DND-41 (cell line): ENCODE data around the gene KHK.

Experiments used
- ATAC-seq: fragments of 200-7000 bp; cut with Tn5 transposase; 3 replicates; pipeline ENCODE4 v1.9.1; 2021; ENCODE audit warnings: low read depth; ENCODE audit not compliant: insufficient read depth
- DNase-seq: peaks from one replicate; pipeline ENCODE4 v3.0.0-alpha.2; 2020
- H2AFZ ChIP-seq: 2 replicates; pipeline ENCODE4 v1.6.0; 2012; ENCODE audit warnings: low read depth, low read length
- H3K27ac ChIP-seq: 2 replicates; pipeline ENCODE4 v1.5.1; 2012; ENCODE audit warnings: low read length, inconsistent platforms
- H3K27me3 ChIP-seq: fragments of 200-600 bp; sonication (generic); 2 replicates; pipeline ENCODE4 v1.6.0; 2012; ENCODE audit warnings: low read length, mild to moderate bottlenecking, inconsistent platforms; ENCODE audit not compliant: insufficient read depth, poor library complexity
- H3K36me3 ChIP-seq: 2 replicates; pipeline ENCODE4 v1.5.1; 2012; ENCODE audit warnings: low read length, inconsistent platforms; ENCODE audit not compliant: insufficient read depth
- H3K4me1 ChIP-seq: 2 replicates; pipeline ENCODE4 v1.5.1; 2012; ENCODE audit warnings: mild to moderate bottlenecking, low read length; ENCODE audit not compliant: insufficient read depth
- H3K4me2 ChIP-seq: 2 replicates; pipeline ENCODE4 v1.6.0; 2012; ENCODE audit warnings: mild to moderate bottlenecking, moderate library complexity, low read length, inconsistent platforms; ENCODE audit not compliant: insufficient read depth
- H3K4me3 ChIP-seq, 2 experiments: fragments of 200-600 bp in 1 of 2; shearing (Covaris generic) in 1 of 2; 2 replicates each; pipeline ENCODE4 v1.5.1; 2012 to 2016; ENCODE audit warnings: inconsistent platforms in 2 of 2, low read length in 2 of 2, mild to moderate bottlenecking in 2 of 2, low read depth in 1 of 2, moderate library complexity in 1 of 2
- H3K79me2 ChIP-seq: 2 replicates; pipeline ENCODE4 v1.6.0; 2012; ENCODE audit warnings: low read length, inconsistent platforms; ENCODE audit not compliant: insufficient read depth
- H3K9ac ChIP-seq: 2 replicates; pipeline ENCODE4 v1.6.0; 2012; ENCODE audit warnings: low read depth, mild to moderate bottlenecking, inconsistent platforms, low read length, moderate library complexity
- H3K9me3 ChIP-seq: 2 replicates; pipeline ENCODE4 v1.5.1; 2012; ENCODE audit warnings: low read length, moderate library complexity, mild to moderate bottlenecking, inconsistent platforms; ENCODE audit not compliant: insufficient read depth, severe bottlenecking
- H4K20me1 ChIP-seq: 2 replicates; pipeline ENCODE4 v1.6.0; 2012; ENCODE audit warnings: low read length; ENCODE audit not compliant: insufficient read depth
- CTCF ChIP-seq: IDR thresholded peaks from 2 replicates; pipeline ENCODE4 v1.5.1; 2012; ENCODE audit warnings: borderline replicate concordance, low read length, moderate library complexity, mild to moderate bottlenecking; ENCODE audit not compliant: poor library complexity, severe bottlenecking; ENCODE audit errors: extremely low read depth
- EZH2 ChIP-seq: IDR thresholded peaks from 3 replicates; pipeline ENCODE4 v1.6.1; 2012; ENCODE audit warnings: borderline replicate concordance, low read depth, mild to moderate bottlenecking, moderate library complexity, low read length, inconsistent platforms; ENCODE audit not compliant: severe bottlenecking

Gene KHK

GRCh38 chr2:27121906-27122305 is 35.3 kb downstream of the KHK start:
- Histone ChIP-seq H3K27ac (no peak overlapping the region), H2AFZ (no peak overlapping the region), H3K36me3 (no peaks in the 10 kb centered on the region), H3K9me3 (no peaks in the 10 kb centered on the region), H3K79me2 (no peaks in the 10 kb centered on the region), H3K9ac (no peak overlapping the region), H3K4me3 (no peak overlapping the region), H4K20me1 (no peaks in the 10 kb centered on the region), H3K4me2 (no peak overlapping the region), H3K4me1 (no peaks in the 10 kb centered on the region), H3K27me3 (peaks cover 5% of the 10 kb centered on the region)
- DNase-seq (no peak), ATAC-seq (no peak)
- TF ChIP-seq CTCF (no peak), EZH2 (no peak)

- no peak overlapping the region for H3K9ac ChIP-seq
These were observed 36.2 kb downstream of the KHK start for GRCh38 chr2:27122791-27123190.

DNA sequence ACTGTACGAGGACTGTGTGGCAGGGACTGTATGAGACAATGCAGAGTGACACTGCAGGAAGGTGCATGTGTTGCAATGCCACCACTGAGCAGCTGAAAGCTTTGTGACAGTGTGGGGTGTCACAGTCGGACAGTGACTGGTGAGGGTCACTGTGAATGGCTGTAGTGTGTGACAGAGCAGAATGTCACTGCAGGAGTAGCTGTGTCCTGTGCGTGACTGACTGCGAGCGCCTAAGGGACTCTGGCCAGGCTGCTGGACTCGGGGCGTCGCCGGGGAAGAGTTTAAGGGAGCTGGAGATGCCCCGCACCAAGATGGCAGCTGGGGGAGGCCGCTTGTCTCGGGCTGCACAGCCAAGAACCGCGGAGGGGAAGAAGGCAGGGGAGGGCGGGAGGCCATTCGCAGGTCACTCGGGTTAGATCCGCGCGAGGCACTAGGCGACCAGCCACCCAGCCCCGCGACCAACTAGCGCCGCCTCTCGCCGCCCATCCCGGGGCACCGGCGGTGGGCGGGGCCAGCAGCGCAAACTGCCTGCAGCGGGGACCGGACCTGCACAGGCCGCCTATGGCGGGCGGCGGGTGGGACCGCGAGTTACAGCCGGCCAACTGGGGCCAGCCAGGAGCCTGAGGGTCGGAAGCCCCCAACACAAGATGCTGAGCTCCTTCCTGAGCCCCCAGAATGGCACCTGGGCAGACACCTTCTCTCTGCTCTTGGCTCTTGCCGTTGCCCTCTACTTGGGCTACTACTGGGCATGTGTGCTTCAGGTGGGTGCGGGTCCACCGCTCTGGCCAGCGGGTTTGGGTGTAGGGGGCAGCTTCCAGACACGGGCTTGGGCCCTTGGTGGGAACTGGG is 37.0 kb downstream of the KHK start, which contains the start of gene ABHD1:
TSS of gene ABHD1 (plus strand) at position 514 of the 849 bp plus-strand sequence. CDS start at position 648, 134 bp downstream.
- no peak within 1 kb of the TSS for H3K4me3 ChIP-seq
- TF ChIP-seq EZH2 = no peak
- no peak for TF ChIP-seq CTCF
- H2AFZ ChIP-seq = no peak within 1 kb of the TSS
- no peaks in the 10 kb centered on the region for H4K20me1 ChIP-seq
- no peaks in the 10 kb centered on the region for H3K4me1 ChIP-seq
- H3K4me2 ChIP-seq = no peak within 1 kb of the TSS
- no peak for ATAC-seq
- DNase-seq = no peak
- no peaks in the 10 kb centered on the region for H3K36me3 ChIP-seq
- H3K27ac ChIP-seq = no peak within 1 kb of the TSS
- no peaks in the 10 kb centered on the region for H3K79me2 ChIP-seq
- no peak within 1 kb of the TSS for H3K9ac ChIP-seq
- peaks cover 5% of the 10 kb centered on the region for H3K27me3 ChIP-seq
- H3K9me3 ChIP-seq = no peaks in the 10 kb centered on the region

More at GRCh38 chr2:27122791-27123190, 36.2 kb downstream of the KHK start:
- Histone ChIP-seq H3K27me3 (peaks cover 5% of the 10 kb centered on the region), H3K79me2 (no peaks in the 10 kb centered on the region), H3K9me3 (no peaks in the 10 kb centered on the region), H3K4me3 (no peak overlapping the region), H3K4me1 (no peaks in the 10 kb centered on the region), H3K27ac (no peak overlapping the region), H2AFZ (no peak overlapping the region), H4K20me1 (no peaks in the 10 kb centered on the region), H3K36me3 (no peaks in the 10 kb centered on the region), H3K4me2 (no peak overlapping the region)
- ATAC-seq (no peak), DNase-seq (no peak)
- no peak for TF ChIP-seq EZH2
- TF ChIP-seq CTCF = no peak
